Neuronal stem cell (in vitro differentiated cells): ENCODE measurements around the gene CCDC170.

Source experiments
- DNase-seq: peaks from one replicate; pipeline ENCODE4 v3.0.0-alpha.2; 2013; ENCODE audit warnings: low spot score
- H2AFZ ChIP-seq: one replicate; pipeline ENCODE4 v1.6.1; 2013; ENCODE audit warnings: mild to moderate bottlenecking, low read length, inconsistent platforms
- H2AK5ac ChIP-seq: 2 replicates; pipeline ENCODE4 v1.6.1; 2013; ENCODE audit warnings: low read depth, mild to moderate bottlenecking, inconsistent platforms, low read length, moderate library complexity, mixed read lengths
- H2BK120ac ChIP-seq: 2 replicates; pipeline ENCODE4 v1.6.1; 2013; ENCODE audit warnings: low read depth, mild to moderate bottlenecking, inconsistent platforms, low read length, moderate library complexity, mixed read lengths
- H2BK12ac ChIP-seq: one replicate; pipeline ENCODE4 v1.6.1; 2013; ENCODE audit warnings: low read length, inconsistent platforms
- H2BK15ac ChIP-seq: 2 replicates; pipeline ENCODE4 v1.6.1; 2013; ENCODE audit warnings: mild to moderate bottlenecking, low read length, inconsistent platforms, mixed read lengths
- H2BK5ac ChIP-seq: one replicate; pipeline ENCODE4 v1.6.1; 2013; ENCODE audit warnings: inconsistent platforms, mild to moderate bottlenecking, low read length, moderate library complexity
- H3K14ac ChIP-seq: one replicate; pipeline ENCODE4 v1.6.1; 2013; ENCODE audit warnings: low read length, inconsistent platforms
- H3K18ac ChIP-seq: 2 replicates; pipeline ENCODE4 v1.6.1; 2013; ENCODE audit warnings: low read length, inconsistent platforms
- H3K23ac ChIP-seq: 2 replicates; pipeline ENCODE4 v1.6.1; 2013; ENCODE audit warnings: low read depth, mild to moderate bottlenecking, mixed read lengths, low read length, inconsistent platforms; ENCODE audit not compliant: poor library complexity
- H3K27ac ChIP-seq: replicated peaks from 3 replicates; pipeline ENCODE4 v1.5.1; 2013; ENCODE audit warnings: low read length, inconsistent platforms
- H3K27me3 ChIP-seq, 3 experiments: 2 replicates each; pipeline ENCODE4 v1.6.1; 2013; ENCODE audit warnings: low read length in 3 of 3, mild to moderate bottlenecking in 2 of 3, inconsistent platforms in 1 of 3, low read depth in 1 of 3, mixed read lengths in 1 of 3, moderate library complexity in 1 of 3; ENCODE audit not compliant: control insufficient read depth in 3 of 3, insufficient read depth in 3 of 3
- H3K36me3 ChIP-seq, 2 donors: replicated peaks in 1 of 2; 2 replicates each; pipeline ENCODE4 v1.6.1; 2013; ENCODE audit warnings: low read length in 2 of 2; ENCODE audit not compliant: control insufficient read depth in 2 of 2, insufficient read depth in 2 of 2
- H3K4ac ChIP-seq: 2 replicates; pipeline ENCODE4 v1.6.1; 2013; ENCODE audit warnings: inconsistent platforms, mild to moderate bottlenecking, low read length, moderate library complexity
- H3K4me1 ChIP-seq, 2 donors: 1 replicate in 1 of 2; 2 replicates in 1 of 2; pipeline ENCODE4 v1.6.1; 2013; ENCODE audit warnings: low read length in 2 of 2, low read depth in 1 of 2; ENCODE audit not compliant: control insufficient read depth in 2 of 2, insufficient read depth in 1 of 2
- H3K4me2 ChIP-seq: one replicate; pipeline ENCODE4 v1.6.1; 2013; ENCODE audit warnings: mild to moderate bottlenecking, low read length, inconsistent platforms; ENCODE audit not compliant: insufficient read depth, poor library complexity, severe bottlenecking
- H3K4me3 ChIP-seq, 2 donors: 2 replicates each; pipeline ENCODE4 v1.5.1; 2013; ENCODE audit warnings: low read length in 2 of 2, mild to moderate bottlenecking in 2 of 2, inconsistent platforms in 1 of 2, moderate library complexity in 1 of 2
- H3K79me1 ChIP-seq: one replicate; pipeline ENCODE4 v1.6.1; 2013; ENCODE audit warnings: low read depth, mild to moderate bottlenecking, inconsistent platforms, low read length, moderate library complexity
- H3K9ac ChIP-seq: one replicate; pipeline ENCODE4 v1.6.1; 2013; ENCODE audit warnings: mild to moderate bottlenecking, low read depth, low read length, inconsistent platforms; ENCODE audit not compliant: poor library complexity
- H3K9me3 ChIP-seq, 2 donors: replicated peaks in 1 of 2; 2 replicates each; pipeline versions ENCODE3 to v1.6.1; 2013; ENCODE audit warnings: low read length in 2 of 2, mild to moderate bottlenecking in 2 of 2, inconsistent platforms in 1 of 2, low read depth in 1 of 2, mixed read lengths in 1 of 2, moderate library complexity in 1 of 2; ENCODE audit not compliant: control insufficient read depth in 2 of 2, insufficient read depth in 1 of 2
- H4K8ac ChIP-seq: one replicate; pipeline ENCODE4 v1.6.1; 2013; ENCODE audit warnings: low read depth, mild to moderate bottlenecking, inconsistent platforms, low read length, moderate library complexity
- H4K91ac ChIP-seq: one replicate; pipeline ENCODE4 v1.6.1; 2013; ENCODE audit warnings: low read length, low read depth, mild to moderate bottlenecking, inconsistent platforms; ENCODE audit not compliant: poor library complexity
- WGBS, 2 donors: extraction: QIAGEN DNeasy Blood & Tissue Kit; methylation state at CpG; one replicate each; pipeline ENCODE4 v1.1.7; 2013; ENCODE audit warnings: missing lambda C conversion rate in 2 of 2, mixed read lengths in 1 of 2; ENCODE audit not compliant: insufficient read length in 2 of 2, insufficient replicate concordance in 1 of 2; ENCODE audit errors: extremely low coverage in 2 of 2; 5-methylcytosine and 5-hydroxymethylcytosine counted together

The CCDC170 gene

DNA sequence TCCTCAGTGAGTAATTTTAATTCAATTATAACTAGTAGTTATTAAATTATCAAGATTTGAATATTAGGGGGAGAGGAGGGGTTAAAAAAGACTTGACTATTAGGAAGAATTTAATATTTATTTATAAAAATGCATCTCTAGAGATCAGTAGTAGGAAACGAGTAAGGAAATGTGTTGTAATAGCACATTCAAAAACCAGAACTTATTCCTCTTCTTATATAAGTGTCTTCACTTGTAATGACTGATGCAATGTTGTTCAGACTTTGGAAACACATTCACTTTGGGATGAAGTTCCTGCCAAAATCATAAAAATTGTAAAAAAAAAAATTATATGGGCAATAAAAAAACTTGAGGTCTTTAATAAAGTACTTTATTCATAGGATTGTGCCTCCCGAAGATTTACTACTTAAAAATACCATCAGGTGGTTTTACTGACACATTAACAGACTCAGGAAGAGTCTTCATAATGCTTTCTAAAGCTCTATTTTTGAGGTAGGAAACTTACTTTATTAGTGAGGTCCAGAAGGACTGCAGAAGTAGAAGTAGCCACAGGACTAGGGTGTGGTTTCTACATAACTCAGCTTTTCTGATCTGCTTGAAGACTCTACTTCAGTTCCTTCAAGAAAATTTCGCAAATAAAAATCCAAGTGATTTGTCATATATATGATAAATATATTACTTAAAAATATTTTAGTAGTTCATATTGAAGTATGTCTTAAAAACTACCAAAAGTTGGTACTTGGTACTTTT lies 59.8 kb downstream of the CCDC170 start:
- Histone ChIP-seq H3K4me1 (no peaks in the 10 kb centered on the region), H2AK5ac (no peak overlapping the region), H3K9me3 (peaks cover 0 to 2% of the 10 kb centered on the region in 2 donors), H4K8ac (no peak overlapping the region), H2BK120ac (no peak overlapping the region), H3K4me2 (no peak overlapping the region), H2BK15ac (no peak overlapping the region), H3K9ac (no peak overlapping the region), H3K36me3 (no peaks in the 10 kb centered on the region), H3K18ac (no peak overlapping the region), H3K23ac (no peak overlapping the region), H3K27me3 (no peaks in the 10 kb centered on the region), H2BK12ac (no peak overlapping the region), H3K79me1 (no peaks in the 10 kb centered on the region), H3K27ac (no peak overlapping the region), H3K4ac (no peak overlapping the region), H3K4me3 (no peak overlapping the region), H4K91ac (no peak overlapping the region), H3K14ac (no peak overlapping the region), H2BK5ac (no peak overlapping the region), H2AFZ (no peak overlapping the region)
- no CpG with 5 or more reads among the region's 3 CpGs for WGBS, 2 donors
- DNase-seq: no peak

DNA sequence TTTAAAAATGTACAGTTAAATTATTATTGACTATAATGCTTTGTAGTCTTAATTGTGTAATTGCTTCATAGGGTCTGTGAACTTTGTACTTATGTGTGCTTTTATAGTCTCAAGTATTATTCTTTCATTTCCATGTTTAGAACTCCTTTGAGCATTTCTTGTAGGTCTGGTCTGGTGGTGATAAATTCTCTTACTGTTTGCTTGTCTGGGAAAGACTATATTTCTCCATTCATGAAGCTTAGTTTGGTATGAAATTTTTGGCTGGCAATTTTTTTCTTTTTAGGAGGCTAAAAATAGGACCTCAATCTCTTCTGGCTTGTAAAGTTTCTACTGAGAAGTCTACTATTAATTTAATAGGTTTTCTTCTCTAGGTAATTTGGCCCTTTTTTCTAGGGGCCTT lies 67.4 kb downstream of the CCDC170 start:
- H2BK120ac ChIP-seq: no peak overlapping the region
- H3K4ac ChIP-seq: no peak overlapping the region
- no peak overlapping the region for H4K91ac ChIP-seq
- no peak overlapping the region for H3K4me3 ChIP-seq
- H3K4me2 ChIP-seq: no peak overlapping the region
- no peak overlapping the region for H2BK15ac ChIP-seq
- H3K18ac ChIP-seq: no peak overlapping the region
- H3K4me1 ChIP-seq: no peaks in the 10 kb centered on the region
- H3K79me1 ChIP-seq: peaks cover 2% of the 10 kb centered on the region
- no peak overlapping the region for H2BK12ac ChIP-seq
- H3K36me3 ChIP-seq: no peaks in the 10 kb centered on the region
- H2AFZ ChIP-seq: no peak overlapping the region
- H3K9ac ChIP-seq: no peak overlapping the region
- H3K23ac ChIP-seq: no peak overlapping the region
- H3K14ac ChIP-seq: no peak overlapping the region
- no peak for DNase-seq
- H4K8ac ChIP-seq: no peak overlapping the region
- H2AK5ac ChIP-seq: no peak overlapping the region
- peaks cover 3 to 14% of the 10 kb centered on the region in 2 donors for H3K9me3 ChIP-seq
- H3K27ac ChIP-seq: no peak overlapping the region
- H3K27me3 ChIP-seq: peaks cover 0 to 2% (median 0%) of the 10 kb centered on the region in 3 experiments
- no peak overlapping the region for H2BK5ac ChIP-seq

DNA sequence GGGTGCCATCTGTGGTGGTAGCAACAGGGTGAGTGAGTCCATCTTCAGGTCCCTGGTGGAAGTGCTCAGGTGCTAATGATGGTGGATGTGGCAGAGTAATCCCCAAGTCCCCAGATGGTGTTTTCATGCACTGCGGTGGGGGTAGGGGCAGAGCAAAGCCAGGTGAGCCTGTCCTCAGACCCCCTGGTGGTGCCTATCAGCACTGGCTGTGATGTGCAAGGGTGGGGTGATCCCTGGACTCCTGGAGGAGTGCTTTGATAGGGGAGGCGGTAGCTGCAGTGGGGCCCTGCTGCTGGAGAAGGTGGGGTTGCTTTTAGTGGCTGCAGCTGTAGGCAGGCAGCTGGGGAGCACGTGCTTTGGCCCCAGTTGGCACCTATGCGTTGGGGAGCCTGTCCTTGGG lies 70.8 kb downstream of the CCDC170 start:
- Histone ChIP-seq H3K4me3 (peak overlapping the region in 1 of 2 donors; percentile 13), H2BK120ac (no peak overlapping the region), H3K4me1 (no peaks in the 10 kb centered on the region), H2AFZ (no peak overlapping the region), H3K14ac (no peak overlapping the region), H2BK12ac (no peak overlapping the region), H3K79me1 (peaks cover 2% of the 10 kb centered on the region), H4K8ac (no peak overlapping the region), H3K36me3 (no peaks in the 10 kb centered on the region), H3K27ac (no peak overlapping the region), H3K27me3 (peaks cover 0 to 2% (median 0%) of the 10 kb centered on the region in 3 experiments), H3K4me2 (no peak overlapping the region), H3K9ac (no peak overlapping the region), H4K91ac (no peak overlapping the region), H2AK5ac (peak overlapping the region; percentile 6), H3K4ac (no peak overlapping the region), H3K18ac (no peak overlapping the region), H3K23ac (peak overlapping the region; percentile 52), H2BK15ac (no peak overlapping the region), H3K9me3 (peaks cover 3 to 14% of the 10 kb centered on the region in 2 donors), H2BK5ac (no peak overlapping the region)
- no CpG with 5 or more reads among the region's 4 CpGs for WGBS, 2 donors
- DNase-seq: no peak

DNA sequence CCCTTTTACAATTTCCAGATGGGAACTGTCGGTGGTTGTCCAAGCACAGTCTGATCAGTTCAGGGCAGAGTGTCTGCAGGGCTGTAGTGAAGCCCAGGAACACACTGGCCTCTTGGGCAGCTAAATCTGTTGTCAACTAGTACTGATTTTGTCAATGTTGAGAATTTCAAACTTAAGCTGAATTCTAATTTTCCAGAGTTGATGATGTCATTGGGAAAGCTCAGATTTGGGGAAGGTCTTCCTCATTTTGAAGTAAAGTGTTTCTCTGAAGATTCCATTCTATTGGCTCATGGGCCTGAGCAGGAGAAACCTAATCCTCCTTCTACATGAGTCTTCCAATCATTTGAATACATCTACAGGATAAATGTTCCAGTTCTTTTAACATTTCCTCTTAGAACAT lies 72.1 kb downstream of the CCDC170 start:
- Histone ChIP-seq H3K4ac (no peak overlapping the region), H3K14ac (no peak overlapping the region), H4K8ac (no peak overlapping the region), H2BK120ac (no peak overlapping the region), H3K4me2 (no peak overlapping the region), H3K18ac (no peak overlapping the region), H3K23ac (no peak overlapping the region), H3K79me1 (peaks cover 2% of the 10 kb centered on the region), H3K9me3 (peaks cover 3 to 14% of the 10 kb centered on the region in 2 donors), H3K36me3 (no peaks in the 10 kb centered on the region), H2AK5ac (no peak overlapping the region), H2BK15ac (no peak overlapping the region), H3K4me3 (no peak overlapping the region), H3K27ac (no peak overlapping the region), H2BK5ac (no peak overlapping the region), H2AFZ (no peak overlapping the region), H3K4me1 (no peaks in the 10 kb centered on the region), H4K91ac (no peak overlapping the region), H2BK12ac (no peak overlapping the region), H3K9ac (no peak overlapping the region), H3K27me3 (peaks cover 0 to 2% (median 0%) of the 10 kb centered on the region in 3 experiments)
- no peak for DNase-seq
- no CpG with 5 or more reads among the region's 1 CpG for WGBS, 2 donors
